Stomach smooth muscle (tissue), 2 donors: ENCODE results near the gene SBK2.

ENCODE experiments used
- H3K27ac ChIP-seq: one replicate; pipeline ENCODE4 v1.7.0; 2013; ENCODE audit warnings: mild to moderate bottlenecking, low read length, inconsistent platforms
- H3K27me3 ChIP-seq, 2 donors: one replicate each; pipeline ENCODE4 v1.7.0; 2013; ENCODE audit warnings: low read length in 2 of 2; ENCODE audit not compliant: insufficient read depth in 2 of 2, control insufficient read depth in 1 of 2
- H3K36me3 ChIP-seq, 2 donors: one replicate each; pipeline ENCODE4 v1.7.0; 2013; ENCODE audit warnings: low read length in 2 of 2; ENCODE audit not compliant: control insufficient read depth in 2 of 2, insufficient read depth in 2 of 2
- H3K4me1 ChIP-seq: one replicate; pipeline ENCODE4 v1.7.0; 2013; ENCODE audit warnings: low read length; ENCODE audit not compliant: control insufficient read depth, insufficient read depth
- H3K4me3 ChIP-seq, 2 donors: one replicate each; pipeline ENCODE4 v1.7.0; 2013; ENCODE audit warnings: low read length in 2 of 2
- H3K9ac ChIP-seq, 2 donors: one replicate each; pipeline ENCODE4 v1.7.0; 2013; ENCODE audit warnings: low read length in 2 of 2, mild to moderate bottlenecking in 1 of 2
- H3K9me3 ChIP-seq, 2 donors: one replicate each; pipeline ENCODE4 v1.7.0; 2013; ENCODE audit warnings: low read length in 2 of 2; ENCODE audit not compliant: control insufficient read depth in 2 of 2
- donor health status: healthy.
- donor health status: Pancreatic carcinoma.

Gene SBK2

DNA sequence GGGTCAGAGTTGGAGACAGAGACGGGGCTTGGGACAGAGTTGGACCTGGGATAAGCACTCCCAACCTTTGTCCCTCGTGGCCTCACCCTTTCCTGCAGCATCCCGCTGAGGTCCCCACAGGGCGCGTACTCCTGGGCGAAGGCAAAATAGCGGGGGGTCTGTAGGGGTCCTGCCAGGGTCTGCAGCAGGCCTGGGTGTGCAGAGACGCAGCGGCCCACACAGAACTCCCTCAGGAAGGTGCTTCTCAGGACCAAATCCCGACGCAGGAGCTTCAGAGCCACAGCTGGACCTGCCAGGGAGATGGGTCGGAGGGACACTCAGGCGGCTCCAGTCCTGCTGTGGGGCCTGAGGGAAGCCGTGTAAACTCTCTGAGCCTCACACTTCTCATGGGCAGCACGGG is 7.1 kb upstream of the SBK2 start:
- Histone ChIP-seq H3K27ac (no peak overlapping the region), H3K4me1 (peaks cover 3% of the 10 kb centered on the region), H3K9ac (no peak overlapping the region), H3K4me3 (no peak overlapping the region), H3K27me3 (peaks cover 23 to 29% of the 10 kb centered on the region in 2 donors), H3K36me3 (no peaks in the 10 kb centered on the region), H3K9me3 (no peaks in the 10 kb centered on the region)

DNA sequence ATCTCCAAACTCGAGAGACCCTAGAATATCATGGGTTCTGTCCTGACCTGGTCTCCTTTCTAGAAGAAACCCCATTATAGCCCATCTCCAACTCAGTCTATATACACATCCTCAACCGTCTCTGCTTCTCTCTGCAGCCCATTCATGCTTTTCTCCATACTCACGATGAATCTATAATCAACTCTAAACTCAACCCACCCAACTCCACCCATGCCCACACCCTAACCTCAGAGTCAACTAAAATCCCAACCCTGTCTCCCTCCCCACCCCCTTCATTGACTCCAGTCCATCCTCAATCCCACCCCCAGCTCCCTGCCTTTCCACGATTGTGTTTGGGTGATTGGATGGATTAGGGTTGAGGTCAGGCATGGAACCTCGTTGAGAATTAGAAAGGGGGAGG is 6.6 kb upstream of the SBK2 start:
- H3K27ac ChIP-seq: no peak overlapping the region
- H3K9ac ChIP-seq: no peak overlapping the region
- H3K9me3 ChIP-seq: no peaks in the 10 kb centered on the region
- H3K4me3 ChIP-seq: no peak overlapping the region
- peaks cover 23 to 29% of the 10 kb centered on the region in 2 donors for H3K27me3 ChIP-seq
- no peaks in the 10 kb centered on the region for H3K36me3 ChIP-seq
- H3K4me1 ChIP-seq: peaks cover 3% of the 10 kb centered on the region

DNA sequence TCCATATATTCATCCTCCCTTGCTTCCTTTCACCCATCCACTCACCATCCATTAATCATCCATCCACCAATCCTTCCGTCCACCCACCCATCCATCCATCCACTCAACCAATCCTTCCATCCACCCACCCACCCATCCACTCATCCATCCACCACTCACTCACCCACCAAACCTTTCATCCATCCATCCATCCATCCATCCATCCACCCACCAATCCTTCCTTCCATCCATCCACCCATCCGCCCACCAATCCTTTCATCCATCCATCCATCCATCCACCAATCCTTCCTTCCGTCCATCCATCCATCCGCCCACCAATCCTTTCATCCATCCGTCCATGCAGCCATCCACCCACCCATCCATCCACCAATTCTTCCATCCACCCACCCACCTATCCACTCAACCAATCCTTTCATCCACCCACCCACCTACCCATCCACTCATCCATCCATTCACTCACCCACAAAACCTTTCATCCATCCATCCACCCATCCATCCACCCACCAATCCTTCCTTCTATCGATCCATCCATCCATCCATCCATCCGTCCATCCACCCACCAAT is 5.4 kb upstream of the SBK2 start:
- Histone ChIP-seq H3K4me1 (peaks cover 3% of the 10 kb centered on the region), H3K27ac (no peak overlapping the region), H3K27me3 (peaks cover 18 to 25% of the 10 kb centered on the region in 2 donors), H3K9me3 (no peaks in the 10 kb centered on the region), H3K36me3 (no peaks in the 10 kb centered on the region), H3K9ac (no peak overlapping the region), H3K4me3 (no peak overlapping the region)

DNA sequence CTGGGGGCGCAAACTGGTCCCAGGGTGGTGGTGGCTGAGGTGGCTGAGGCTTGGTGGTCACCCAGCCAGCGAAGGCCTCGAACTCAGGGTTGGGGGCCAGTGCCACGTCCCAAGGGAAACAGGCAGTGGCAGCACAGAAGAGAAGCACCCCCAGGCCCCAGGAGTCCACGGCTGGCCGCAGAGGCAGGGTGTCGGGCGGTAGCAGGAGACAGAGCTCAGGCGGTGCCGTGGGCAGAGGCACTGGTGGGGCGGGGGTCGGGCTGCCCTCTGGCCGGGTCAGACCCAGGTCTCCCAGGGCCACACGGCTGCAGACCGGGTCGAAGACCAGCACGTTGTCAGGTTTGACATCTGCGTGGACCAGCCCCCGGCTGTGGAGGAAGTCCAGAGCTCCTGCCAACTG is 4.2 kb upstream of the SBK2 start:
- H3K27ac ChIP-seq: no peak overlapping the region
- no peaks in the 10 kb centered on the region for H3K9me3 ChIP-seq
- H3K27me3 ChIP-seq: peaks cover 11 to 18% of the 10 kb centered on the region in 2 donors
- no peaks in the 10 kb centered on the region for H3K4me1 ChIP-seq
- H3K9ac ChIP-seq: no peak overlapping the region
- no peaks in the 10 kb centered on the region for H3K36me3 ChIP-seq
- no peak overlapping the region for H3K4me3 ChIP-seq

DNA sequence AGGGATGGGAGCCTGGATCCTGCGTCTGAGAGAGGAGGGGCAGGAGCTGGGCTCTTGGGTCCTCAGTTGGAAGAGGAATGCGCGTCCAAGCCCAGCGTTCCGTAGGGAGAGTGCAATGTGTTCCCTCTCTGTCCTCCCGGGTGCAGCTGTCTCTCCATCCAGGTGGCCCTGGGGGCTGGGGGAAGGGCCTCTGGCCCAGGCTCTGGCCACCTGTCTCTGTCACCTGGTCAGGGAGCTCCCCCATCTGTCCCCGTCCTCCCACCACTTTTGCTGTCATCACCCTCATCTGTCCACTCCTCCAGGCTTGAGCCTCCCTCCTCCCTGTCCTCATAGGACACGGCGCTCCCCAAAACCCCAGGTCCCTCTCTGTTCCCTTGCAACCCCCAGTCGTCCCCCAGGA is 3.7 kb upstream of the SBK2 start:
- Histone ChIP-seq H3K36me3 (no peaks in the 10 kb centered on the region), H3K4me3 (no peak overlapping the region), H3K27ac (no peak overlapping the region), H3K27me3 (peaks cover 8 to 17% of the 10 kb centered on the region in 2 donors), H3K4me1 (no peaks in the 10 kb centered on the region), H3K9me3 (no peaks in the 10 kb centered on the region), H3K9ac (no peak overlapping the region)

DNA sequence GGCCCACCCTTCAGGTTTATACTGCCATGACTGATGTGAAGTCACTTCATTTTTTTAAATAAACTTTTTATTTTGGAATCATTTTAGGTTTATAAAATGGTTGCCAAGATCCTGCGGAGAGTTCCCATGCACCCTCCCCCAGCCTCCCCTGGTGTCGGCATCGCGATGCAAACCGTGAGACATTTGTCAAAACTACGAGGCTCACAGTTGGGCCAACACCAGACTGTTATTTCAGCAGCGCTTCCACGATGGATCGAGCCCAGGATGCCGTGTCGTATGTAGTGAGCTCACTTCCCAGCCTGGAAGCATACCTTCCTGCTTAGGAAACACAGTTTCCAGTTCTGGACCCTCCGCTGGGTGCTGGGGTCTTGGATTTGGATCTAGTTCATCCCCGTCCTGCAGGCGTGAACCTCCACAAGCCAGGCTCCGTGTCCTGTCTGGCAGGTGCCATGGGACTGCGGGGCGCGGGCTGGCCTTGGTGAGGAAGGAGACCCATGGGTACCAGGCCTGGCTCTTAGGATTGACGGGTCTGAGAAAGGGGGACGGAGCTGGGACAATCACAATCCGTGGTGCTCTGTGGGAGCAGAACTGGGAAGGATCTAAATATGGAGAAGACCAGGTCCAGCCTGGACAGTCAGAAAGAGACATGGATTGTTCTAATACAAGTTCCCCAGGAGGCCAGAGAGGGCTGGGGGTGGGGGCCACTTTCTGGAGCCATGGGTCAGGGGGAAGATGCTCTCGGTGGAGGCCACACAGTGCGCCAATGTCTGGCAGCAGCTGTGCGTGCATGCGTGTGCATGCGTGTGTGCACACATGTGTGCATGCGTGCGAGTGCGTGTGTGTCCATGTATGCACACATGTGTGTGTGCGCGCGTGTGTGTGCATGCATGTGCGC is 2.4 kb upstream of the SBK2 start:
- Histone ChIP-seq H3K27ac (no peak overlapping the region), H3K4me3 (no peak overlapping the region), H3K27me3 (peaks cover 4 to 13% of the 10 kb centered on the region in 2 donors), H3K9ac (no peak overlapping the region), H3K36me3 (no peaks in the 10 kb centered on the region), H3K4me1 (no peaks in the 10 kb centered on the region), H3K9me3 (no peaks in the 10 kb centered on the region)

DNA sequence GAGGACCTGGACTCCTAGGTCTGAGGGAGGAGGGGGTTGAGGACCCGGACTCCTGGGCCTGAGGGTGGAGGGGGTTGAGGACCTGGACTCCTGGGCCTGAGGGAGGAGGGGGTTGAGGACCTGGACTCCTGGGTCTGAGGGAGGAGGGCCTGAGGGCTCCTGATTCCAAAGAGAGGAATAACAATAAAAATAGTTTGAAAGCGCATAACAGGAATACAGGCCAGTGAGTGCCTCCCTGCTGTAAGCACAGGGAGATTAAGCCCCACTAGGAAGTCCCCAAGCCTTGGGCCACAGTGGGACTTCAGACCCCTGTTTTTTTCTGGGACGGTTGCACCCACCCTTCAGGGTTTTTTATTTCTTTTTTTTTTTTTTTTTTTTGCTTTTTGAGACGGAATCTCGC is 1.2 kb upstream of the SBK2 start:
- Histone ChIP-seq H3K36me3 (no peaks in the 10 kb centered on the region), H3K9me3 (no peaks in the 10 kb centered on the region)

DNA sequence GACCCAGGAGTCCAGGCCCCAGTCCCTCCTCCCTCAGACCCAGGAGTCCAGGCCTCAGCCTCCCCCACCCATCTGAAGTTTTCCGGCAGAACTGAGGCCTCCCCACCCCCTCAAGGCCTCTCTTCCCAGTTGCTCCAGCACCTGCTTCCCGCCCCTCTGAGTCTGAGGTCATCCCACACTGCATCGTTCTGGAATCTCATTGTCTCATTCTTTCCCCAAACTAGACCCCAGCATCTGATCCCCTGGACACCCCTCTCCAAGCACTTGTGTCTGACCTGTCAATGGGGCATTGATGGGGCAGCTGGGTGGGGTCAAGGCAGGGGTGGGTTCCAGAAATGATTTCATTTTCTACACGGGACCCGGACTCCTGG is 793 bp upstream of the SBK2 start:
- Histone ChIP-seq H3K36me3 (no peaks in the 10 kb centered on the region), H3K27me3 (peaks cover 4 to 7% of the 10 kb centered on the region in 2 donors), H3K9me3 (no peaks in the 10 kb centered on the region), H3K4me1 (no peaks in the 10 kb centered on the region), H3K27ac (no peak overlapping the region), H3K4me3 (no peak overlapping the region), H3K9ac (no peak overlapping the region)

More for the DNA sequence above, 1.2 kb upstream of the SBK2 start:
- H3K9ac ChIP-seq: no peak overlapping the region
- no peak overlapping the region for H3K4me3 ChIP-seq
- H3K27me3 ChIP-seq: peaks cover 4 to 7% of the 10 kb centered on the region in 2 donors
- H3K4me1 ChIP-seq: no peaks in the 10 kb centered on the region
- H3K27ac ChIP-seq: no peak overlapping the region

DNA sequence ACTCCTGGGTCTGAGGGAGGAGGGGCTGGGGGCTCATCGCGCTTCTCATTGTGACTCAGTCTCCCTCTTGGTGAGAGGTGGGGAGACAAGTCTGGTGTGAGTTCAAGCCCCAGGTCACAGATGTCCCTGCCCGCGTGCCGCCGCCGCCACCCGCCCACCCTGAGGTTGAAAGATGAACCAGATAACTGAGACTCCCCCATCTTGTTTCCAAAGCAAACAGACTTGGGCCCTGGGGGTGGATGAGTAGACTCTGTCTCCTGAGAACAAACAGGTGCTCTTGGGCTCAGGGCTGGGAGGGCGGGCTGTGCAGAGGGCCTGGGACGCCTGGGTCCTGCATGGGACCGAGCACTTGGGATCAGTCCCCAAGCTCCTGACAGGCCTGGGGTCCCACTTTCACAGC is 567 bp downstream of the SBK2 start:
- no peaks in the 10 kb centered on the region for H3K36me3 ChIP-seq
- no peaks in the 10 kb centered on the region for H3K4me1 ChIP-seq
- H3K9me3 ChIP-seq: no peaks in the 10 kb centered on the region
- H3K27me3 ChIP-seq: peaks cover 4 to 7% of the 10 kb centered on the region in 2 donors
- no peak overlapping the region for H3K4me3 ChIP-seq
- no peak overlapping the region for H3K9ac ChIP-seq
- H3K27ac ChIP-seq: no peak overlapping the region

DNA sequence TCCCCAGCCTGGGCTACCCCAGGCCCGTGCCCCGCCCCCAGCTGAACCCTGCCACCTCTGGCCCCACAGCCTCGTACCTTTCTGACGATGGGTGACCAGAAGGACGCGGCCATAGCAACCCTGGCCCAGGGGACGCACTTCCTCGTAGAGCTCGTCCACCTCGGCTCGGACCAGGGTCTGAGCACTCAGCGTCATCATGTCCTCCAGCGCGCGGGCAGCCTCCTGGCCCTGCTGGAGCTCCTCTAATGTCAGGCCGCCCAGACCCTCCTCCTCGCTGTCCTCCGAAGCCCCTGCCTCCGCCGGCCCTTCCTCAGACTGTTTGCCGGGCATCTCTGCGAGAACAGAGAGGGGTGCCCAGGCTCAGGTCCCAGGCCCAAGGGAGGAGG is 975 bp downstream of the SBK2 start:
- no peak overlapping the region for H3K27ac ChIP-seq
- H3K27me3 ChIP-seq: peaks cover 4 to 8% of the 10 kb centered on the region in 2 donors
- H3K36me3 ChIP-seq: no peaks in the 10 kb centered on the region
- H3K4me3 ChIP-seq: no peak overlapping the region
- H3K4me1 ChIP-seq: no peaks in the 10 kb centered on the region
- H3K9ac ChIP-seq: no peak overlapping the region
- H3K9me3 ChIP-seq: no peaks in the 10 kb centered on the region
